Activated effector memory CD4-positive, alpha-beta T cell treated with anti-CD3 and anti-CD28 coated beads, Interleukin-2, amount 50 U/mL, for 16 hours (primary cell): Measurements from ENCODE around the gene TRIO.

Source experiments
- DNase-seq: peaks from one replicate; pipeline ENCODE4 v3.0.0-alpha.2; 2020

The TRIO gene

GRCh38 chr5:14445013-14445412, 301.9 kb downstream of the TRIO start:
- no peak for DNase-seq

GRCh38 chr5:14445576-14446290, 302.6 kb downstream of the TRIO start:
- DNase-seq = no peak

- DNase-seq = no peak
Observed at GRCh38 chr5:14447958-14448911, 305.1 kb downstream of the TRIO start.

GRCh38 chr5:14449052-14449661, 306.0 kb downstream of the TRIO start:
- no peak for DNase-seq

GRCh38 chr5:14450018-14450524, 306.9 kb downstream of the TRIO start:
- no peak for DNase-seq

- DNase-seq = no peak
Observed at GRCh38 chr5:14450742-14451141, 307.6 kb downstream of the TRIO start.

GRCh38 chr5:14451871-14452270, 308.7 kb downstream of the TRIO start:
- DNase-seq = no peak

GRCh38 chr5:14452685-14453454, 309.7 kb downstream of the TRIO start:
- no peak for DNase-seq

GRCh38 chr5:14453481-14453880, 310.3 kb downstream of the TRIO start:
- DNase-seq = no peak

- DNase-seq = no peak
Observed at GRCh38 chr5:14455814-14456321, 312.7 kb downstream of the TRIO start.

- DNase-seq = no peak
Observed at GRCh38 chr5:14457476-14457875, 314.3 kb downstream of the TRIO start.

- no peak for DNase-seq
Observed at GRCh38 chr5:14458414-14458813, 315.3 kb downstream of the TRIO start.

GRCh38 chr5:14460844-14461398, 317.8 kb downstream of the TRIO start:
- no peak for DNase-seq

GRCh38 chr5:14462681-14463080, 319.5 kb downstream of the TRIO start:
- no peak for DNase-seq

GRCh38 chr5:14463629-14464028, 320.5 kb downstream of the TRIO start:
- no peak for DNase-seq

GRCh38 chr5:14464096-14464495, 321.0 kb downstream of the TRIO start:
- no peak for DNase-seq

- no peak for DNase-seq
Observed at GRCh38 chr5:14464671-14465070, 321.5 kb downstream of the TRIO start.

- no peak for DNase-seq
Observed at GRCh38 chr5:14465116-14465515, 322.0 kb downstream of the TRIO start.

GRCh38 chr5:14465776-14466175, 322.6 kb downstream of the TRIO start:
- DNase-seq = no peak

- DNase-seq = no peak
Observed at GRCh38 chr5:14467251-14467650, 324.1 kb downstream of the TRIO start.

- DNase-seq = no peak
Observed at GRCh38 chr5:14467886-14468285, 324.7 kb downstream of the TRIO start.
